Spleen (tissue), 11 donors: ENCODE results near the gene KCNJ5. TPM values are rescaled to one million over a fixed set of nuclear protein-coding genes. Genes with fewer than 3 reads are reported as not detected.

Experiments used
- DNase-seq: peaks from one replicate; pipeline ENCODE4 v3.0.0-alpha.2; 2020
- H3K27ac ChIP-seq, 8 donors: fragments of 200-600 bp; sonication (generic) in 7 of 8; 1 replicate in 4 of 8; 2 replicates in 4 of 8; pipeline versions ENCODE4 v1.5.0 to v1.8.0; 2016 to 2021; ENCODE audit warnings: inconsistent platforms in 4 of 8, mild to moderate bottlenecking in 4 of 8, moderate library complexity in 1 of 8
- H3K27me3 ChIP-seq, 7 donors: fragments of 200-600 bp; sonication (generic) in 6 of 7; replicated peaks in 1 of 7; 1 replicate in 4 of 7; 2 replicates in 3 of 7; pipeline versions ENCODE4 v1.5.0 to v1.8.0; 2016 to 2021; ENCODE audit warnings: inconsistent platforms in 3 of 7, mild to moderate bottlenecking in 1 of 7
- H3K36me3 ChIP-seq, 6 donors: fragments of 200-600 bp; sonication (generic) in 5 of 6; 1 replicate in 4 of 6; 2 replicates in 2 of 6; pipeline versions ENCODE4 v1.5.0 to v1.8.0; 2016 to 2021; ENCODE audit warnings: inconsistent platforms in 2 of 6
- H3K4me1 ChIP-seq, 6 donors: fragments of 200-600 bp; sonication (generic) in 5 of 6; 1 replicate in 3 of 6; 2 replicates in 3 of 6; pipeline versions ENCODE4 v1.5.0 to v1.8.0; 2016 to 2021; ENCODE audit warnings: inconsistent platforms in 3 of 6
- H3K4me3 ChIP-seq, 8 donors: fragments of 200-600 bp; sonication (generic) in 7 of 8; 1 replicate in 4 of 8; 2 replicates in 4 of 8; pipeline versions ENCODE4 v1.5.0 to v1.8.0; 2016 to 2021; ENCODE audit warnings: inconsistent platforms in 4 of 8, mild to moderate bottlenecking in 4 of 8, moderate library complexity in 2 of 8
- H3K9me3 ChIP-seq, 8 donors: fragments of 200-600 bp; sonication (generic) in 7 of 8; 1 replicate in 4 of 8; 2 replicates in 4 of 8; pipeline versions ENCODE4 v1.5.0 to v1.8.0; 2016 to 2021; ENCODE audit warnings: inconsistent platforms in 4 of 8
- POLR2A ChIP-seq, 3 donors: fragments of 450-650 bp; IDR thresholded peaks; one replicate each; pipeline ENCODE4 v1.5.1; 2017; ENCODE audit warnings: antibody characterized with exemption in 3 of 3, mild to moderate bottlenecking in 1 of 3
- POLR2AphosphoS5 ChIP-seq, 3 donors: sonication (generic); formaldehyde crosslinking; IDR thresholded peaks; one replicate each; pipeline ENCODE4 v1.5.1; 2017; ENCODE audit warnings: antibody characterized with exemption in 3 of 3
- WGBS, 5 donors: extraction: QIAGEN DNeasy Blood & Tissue Kit in 3 of 5; methylation state at CpG; one replicate each; pipeline versions ENCODE4 v1.1.5 to v1.1.7; 2013 to 2018; 5-methylcytosine and 5-hydroxymethylcytosine counted together
- intact Hi-C: fragments of 100-400 bp; cut with DNase I; formaldehyde crosslinking; loops from one replicate; pipeline ENCODE4 v1.15.0; 2023; ENCODE audit warnings: low total_unique reads
- polyA plus RNA-seq, 3 donors: library from polyadenylated mRNA; stranded (reverse); fragments of 200-250 nt; gene quantifications; one replicate each; pipeline ENCODE4 v1.2.1, GENCODE V29; 2013
- total RNA-seq, 7 donors: library from RNA; depleted of rRNA in 3 of 7; stranded (reverse); fragments of >200 nt in 3 of 7; fragmentation: NEBNext Ultra II Directional in 4 of 7; extraction: Animal tissue kit (Norgen Biotek cat#: 25700) in 4 of 7; gene quantifications; one replicate each; pipeline versions ENCODE4 v1.1.0 to v1.2.1, GENCODE V29; 2016 to 2021
- TF ChIP-seq, protein P1 (sequence below), 11 experiments: fragments of 200-600 bp in 7 of 11; fragments of 450-650 bp in 4 of 11; sonication (generic) in 4 of 11; IDR thresholded peaks in 8 of 11; conservative IDR thresholded peaks in 3 of 11; 1 replicate in 7 of 11; 2 replicates in 4 of 11; pipeline versions ENCODE4 v1.4.0 to v1.8.0; 2016 to 2021; ENCODE audit warnings: antibody characterized with exemption in 11 of 11, inconsistent platforms in 4 of 11, mild to moderate bottlenecking in 1 of 11
- donor health status: healthy with polysubstance abuse.
- donor health status: DM: no; HTN: no; CAD: no; lungs with moderate emphysema.
- donor health status: DM: no; HTN: no; CAD: no.
- donor health status: Bipolar disorder and iron deficiency.
- donor health status: healthy.
- donor health status: DM: no; HTN: no; CAD: no.
- donor health status: DM: yes; HTN: yes; CAD: no.

KCNJ5 gene
- total and polyA plus RNA-seq, 10 donors, result 0.42 to 45.4 (median 12.0) TPM

DNA sequence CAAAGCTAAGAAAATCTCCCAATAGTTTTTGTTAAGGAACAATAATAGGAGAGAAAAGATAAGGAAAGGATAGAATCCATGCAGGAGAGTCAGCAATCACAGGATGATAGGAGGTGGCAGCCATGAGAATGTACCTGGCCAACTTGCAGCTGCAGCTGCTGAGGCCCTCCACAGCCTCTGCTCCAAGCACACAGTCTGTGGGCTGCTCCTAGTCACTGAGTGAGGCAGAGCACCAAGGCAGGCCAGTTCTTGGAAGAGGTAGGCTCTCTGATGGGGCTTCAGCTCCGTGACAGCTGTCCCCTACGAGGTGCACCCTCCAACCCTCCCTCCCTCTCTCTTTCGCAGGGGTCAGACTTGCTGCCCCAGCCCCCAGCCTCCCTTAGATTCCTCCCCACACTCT is 18.6 kb upstream of the KCNJ5 start:
- WGBS, 5 donors, result 74 to 85% (median 80%) methylated on average over 3 of the region's 3 CpGs
- intact Hi-C loops, result no loop called here

DNA sequence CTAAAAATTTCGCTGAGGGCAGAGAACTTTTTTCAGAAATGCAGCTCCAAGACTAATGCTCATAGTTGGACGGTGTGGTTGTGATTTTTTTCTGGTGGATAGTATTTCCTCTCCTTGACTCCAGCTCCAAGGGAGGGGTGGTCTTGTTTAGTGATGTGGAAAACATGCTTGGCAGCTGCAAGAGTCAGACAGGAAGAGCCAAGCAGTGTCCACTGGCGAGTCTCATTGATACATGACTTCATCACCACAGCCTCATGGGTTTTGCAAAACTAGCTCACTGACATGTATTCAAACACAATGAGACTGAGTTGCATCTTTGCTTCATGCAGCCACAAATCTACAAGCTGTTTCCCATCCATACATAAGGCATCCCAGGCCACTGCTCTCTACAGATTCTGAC is 16.7 kb upstream of the KCNJ5 start:
- no peaks in the 10 kb centered on the region for H3K36me3 ChIP-seq
- H3K9me3 ChIP-seq, result no peaks in the 10 kb centered on the region
- peaks cover 0 to 17% (median 0%) of the 10 kb centered on the region in 7 donors for H3K27me3 ChIP-seq
- DNase-seq, result no peak
- WGBS, 5 donors, result 70 to 79% (median 77%) methylated on average over 3 of the region's 3 CpGs
- no peak overlapping the region for H3K4me3 ChIP-seq
- intact Hi-C loops, result no loop called here
- H3K4me1 ChIP-seq, result no peaks in the 10 kb centered on the region
- no peak overlapping the region for H3K27ac ChIP-seq
- TF ChIP-seq, protein P1, sequence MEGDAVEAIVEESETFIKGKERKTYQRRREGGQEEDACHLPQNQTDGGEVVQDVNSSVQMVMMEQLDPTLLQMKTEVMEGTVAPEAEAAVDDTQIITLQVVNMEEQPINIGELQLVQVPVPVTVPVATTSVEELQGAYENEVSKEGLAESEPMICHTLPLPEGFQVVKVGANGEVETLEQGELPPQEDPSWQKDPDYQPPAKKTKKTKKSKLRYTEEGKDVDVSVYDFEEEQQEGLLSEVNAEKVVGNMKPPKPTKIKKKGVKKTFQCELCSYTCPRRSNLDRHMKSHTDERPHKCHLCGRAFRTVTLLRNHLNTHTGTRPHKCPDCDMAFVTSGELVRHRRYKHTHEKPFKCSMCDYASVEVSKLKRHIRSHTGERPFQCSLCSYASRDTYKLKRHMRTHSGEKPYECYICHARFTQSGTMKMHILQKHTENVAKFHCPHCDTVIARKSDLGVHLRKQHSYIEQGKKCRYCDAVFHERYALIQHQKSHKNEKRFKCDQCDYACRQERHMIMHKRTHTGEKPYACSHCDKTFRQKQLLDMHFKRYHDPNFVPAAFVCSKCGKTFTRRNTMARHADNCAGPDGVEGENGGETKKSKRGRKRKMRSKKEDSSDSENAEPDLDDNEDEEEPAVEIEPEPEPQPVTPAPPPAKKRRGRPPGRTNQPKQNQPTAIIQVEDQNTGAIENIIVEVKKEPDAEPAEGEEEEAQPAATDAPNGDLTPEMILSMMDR (IDR thresholded peaks at IDR 0.05 in 8 of 11, conservative IDR thresholded peaks at IDR 0.05 in 3 of 11), result no peak

More for the DNA sequence above, 18.6 kb upstream of the KCNJ5 start:
- Histone ChIP-seq H3K4me3 (no peak overlapping the region), H3K9me3 (no peaks in the 10 kb centered on the region), H3K36me3 (no peaks in the 10 kb centered on the region), H3K4me1 (no peaks in the 10 kb centered on the region), H3K27me3 (peaks cover 0 to 5% (median 0%) of the 10 kb centered on the region in 7 donors), H3K27ac (no peak overlapping the region)
- TF ChIP-seq, protein P1 (IDR thresholded peaks at IDR 0.05 in 8 of 11, conservative IDR thresholded peaks at IDR 0.05 in 3 of 11), result no peak
- no peak for TF ChIP-seq POLR2AphosphoS5 (IDR thresholded peaks at IDR 0.05)
- no peak for TF ChIP-seq POLR2A (IDR thresholded peaks at IDR 0.05)
- no peak for DNase-seq

DNA sequence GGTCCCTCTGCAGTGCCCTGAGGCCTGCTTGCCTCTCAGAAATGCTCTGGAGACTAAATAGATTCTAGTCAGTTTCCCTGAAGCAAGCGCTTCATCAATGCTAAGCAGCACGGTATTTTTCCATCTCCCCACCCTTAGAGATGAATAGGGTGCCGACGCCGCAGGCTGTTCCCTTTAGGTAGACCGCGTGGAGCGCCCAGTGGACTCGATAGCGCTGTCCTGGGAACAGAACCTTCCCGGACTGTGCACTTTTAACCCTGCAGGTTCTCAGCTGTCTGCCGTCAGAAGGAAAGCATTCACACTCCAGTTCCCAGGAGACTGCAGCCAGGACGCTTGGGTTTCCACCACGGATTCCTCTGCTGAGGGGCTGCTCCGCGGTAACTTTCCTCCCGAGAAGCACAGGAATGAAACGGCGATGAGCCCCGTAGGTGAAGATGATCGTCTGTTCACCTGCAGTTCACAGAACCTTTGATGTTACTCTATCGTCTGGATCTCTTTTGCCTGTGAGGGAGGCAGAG is 15.0 kb upstream of the KCNJ5 start:
- peak; percentile 65 for DNase-seq
- TF ChIP-seq POLR2A (IDR thresholded peaks at IDR 0.05) (no peak), POLR2AphosphoS5 (IDR thresholded peaks at IDR 0.05) (no peak)
- TF ChIP-seq, protein P1 (IDR thresholded peaks at IDR 0.05 in 8 of 11, conservative IDR thresholded peaks at IDR 0.05 in 3 of 11), result no peak
- Histone ChIP-seq H3K27ac (no peak overlapping the region), H3K4me1 (no peaks in the 10 kb centered on the region), H3K27me3 (peaks cover 0 to 32% (median 0%) of the 10 kb centered on the region in 7 donors), H3K4me3 (no peak overlapping the region), H3K36me3 (no peaks in the 10 kb centered on the region), H3K9me3 (no peaks in the 10 kb centered on the region)
- intact Hi-C loops, result no loop called here
- 91 to 94% (median 93%) methylated on average over 22 of the region's 22 CpGs for WGBS, 5 donors

DNA sequence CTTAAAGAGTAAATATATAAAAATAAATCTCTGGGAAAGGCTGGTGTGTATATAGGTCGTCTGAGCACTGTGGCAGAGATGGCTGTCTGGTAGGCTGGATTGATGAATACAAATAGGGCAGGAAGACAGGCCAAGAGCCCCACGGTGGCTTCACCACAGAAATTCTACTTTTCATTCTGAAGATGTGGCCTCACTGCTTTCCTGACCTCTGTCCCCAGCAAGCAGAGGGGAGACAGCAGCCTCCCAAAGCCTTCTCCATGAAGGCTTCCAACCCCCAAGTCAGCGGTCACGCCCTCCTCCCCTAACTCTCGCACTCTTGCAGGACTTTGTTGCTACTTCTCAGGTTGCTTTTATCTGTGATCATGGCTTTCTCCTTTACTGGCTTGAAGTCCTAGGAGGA is 13.4 kb upstream of the KCNJ5 start:
- TF ChIP-seq, protein P1 (IDR thresholded peaks at IDR 0.05 in 8 of 11, conservative IDR thresholded peaks at IDR 0.05 in 3 of 11), result no peak
- TF ChIP-seq POLR2AphosphoS5 (IDR thresholded peaks at IDR 0.05) (no peak), POLR2A (IDR thresholded peaks at IDR 0.05) (no peak)
- H3K27ac ChIP-seq, result no peak overlapping the region
- H3K27me3 ChIP-seq, result peaks cover 0 to 44% (median 0%) of the 10 kb centered on the region in 7 donors
- no peaks in the 10 kb centered on the region for H3K9me3 ChIP-seq
- H3K4me1 ChIP-seq, result no peaks in the 10 kb centered on the region
- 72 to 83% (median 77%) methylated on average over 5 of the region's 5 CpGs for WGBS, 5 donors
- peak; percentile 32 for DNase-seq
- no peak overlapping the region for H3K4me3 ChIP-seq
- H3K36me3 ChIP-seq, result no peaks in the 10 kb centered on the region
- intact Hi-C loops, result no loop called here
